Esophagus muscularis mucosa (tissue), 3 donors: ENCODE measurements around the gene LMNTD2.

Experiments used
- POLR2AphosphoS5 ChIP-seq, 2 donors: sonication (generic); formaldehyde crosslinking; IDR thresholded peaks; one replicate each; pipeline ENCODE4 v1.6.1; 2017; ENCODE audit warnings: antibody characterized with exemption in 2 of 2
- TF ChIP-seq, protein P1 (sequence below), 3 experiments: fragments of 200-600 bp in 2 of 3; fragments of 450-650 bp in 1 of 3; sonication (generic) in 2 of 3; IDR thresholded peaks; one replicate each; pipeline ENCODE4 v1.5.1; 2017 to 2019; ENCODE audit warnings: antibody characterized with exemption in 3 of 3, mild to moderate bottlenecking in 2 of 3, moderate library complexity in 1 of 3

- peak; percentile 66 to 79 for TF ChIP-seq POLR2AphosphoS5 (IDR thresholded peaks at IDR 0.05)
- TF ChIP-seq, protein P1, sequence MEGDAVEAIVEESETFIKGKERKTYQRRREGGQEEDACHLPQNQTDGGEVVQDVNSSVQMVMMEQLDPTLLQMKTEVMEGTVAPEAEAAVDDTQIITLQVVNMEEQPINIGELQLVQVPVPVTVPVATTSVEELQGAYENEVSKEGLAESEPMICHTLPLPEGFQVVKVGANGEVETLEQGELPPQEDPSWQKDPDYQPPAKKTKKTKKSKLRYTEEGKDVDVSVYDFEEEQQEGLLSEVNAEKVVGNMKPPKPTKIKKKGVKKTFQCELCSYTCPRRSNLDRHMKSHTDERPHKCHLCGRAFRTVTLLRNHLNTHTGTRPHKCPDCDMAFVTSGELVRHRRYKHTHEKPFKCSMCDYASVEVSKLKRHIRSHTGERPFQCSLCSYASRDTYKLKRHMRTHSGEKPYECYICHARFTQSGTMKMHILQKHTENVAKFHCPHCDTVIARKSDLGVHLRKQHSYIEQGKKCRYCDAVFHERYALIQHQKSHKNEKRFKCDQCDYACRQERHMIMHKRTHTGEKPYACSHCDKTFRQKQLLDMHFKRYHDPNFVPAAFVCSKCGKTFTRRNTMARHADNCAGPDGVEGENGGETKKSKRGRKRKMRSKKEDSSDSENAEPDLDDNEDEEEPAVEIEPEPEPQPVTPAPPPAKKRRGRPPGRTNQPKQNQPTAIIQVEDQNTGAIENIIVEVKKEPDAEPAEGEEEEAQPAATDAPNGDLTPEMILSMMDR (IDR thresholded peaks at IDR 0.05) = no peak
Observed at GRCh38 chr11:568306-569157, 8.0 kb upstream of the LMNTD2 start.
